Stimulated activated CD8-positive, alpha-beta memory T cell treated with anti-CD3 and anti-CD28 coated beads, Interleukin-15, amount 100 ng/mL, for 4 hours (primary cell): ENCODE results near the gene KLF16.
A peak's percentile ranks its signal among the peaks of the same experiment; 100 is the strongest.

Source experiments
- DNase-seq, 2 donors: peaks; one replicate each; pipeline ENCODE4 v3.0.0-alpha.2; 2020; ENCODE audit warnings: low read depth in 2 of 2

KLF16 gene

DNA sequence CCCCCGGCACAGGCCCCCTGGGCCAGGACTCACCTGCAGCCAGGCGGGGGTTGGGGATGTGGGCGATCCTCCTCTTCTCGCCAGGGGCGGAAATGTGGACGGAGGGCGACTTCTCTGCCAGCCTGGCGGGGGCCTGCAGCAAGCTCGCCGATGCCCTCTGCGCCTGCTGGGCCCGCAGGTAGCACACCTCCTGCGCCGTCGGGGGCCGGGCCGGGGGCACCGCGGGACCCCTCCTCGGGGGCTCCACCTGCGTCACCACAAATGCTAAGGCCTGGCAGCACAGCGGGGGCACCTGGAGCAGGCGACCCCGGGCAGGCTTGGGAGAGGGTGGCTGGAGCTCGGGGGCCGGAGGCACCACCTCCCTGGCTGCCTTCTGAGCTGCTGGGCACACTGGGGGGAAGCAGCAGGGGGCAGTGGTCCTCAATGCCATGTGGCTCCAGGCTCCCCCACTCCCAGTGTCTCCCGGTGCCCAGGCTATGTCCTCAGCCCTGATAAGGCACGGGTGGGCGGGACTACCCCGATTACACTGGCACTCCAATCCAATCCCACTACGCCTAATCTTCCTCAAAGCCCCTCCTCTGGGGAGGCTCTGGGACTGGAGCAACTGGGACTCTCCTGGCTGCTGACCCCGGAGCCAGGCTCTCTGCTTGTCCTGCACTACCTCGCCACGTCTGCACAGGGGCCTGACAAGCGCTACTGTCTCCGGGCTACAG, 39.7 kb downstream of the KLF16 start:
- no peak for DNase-seq

DNA sequence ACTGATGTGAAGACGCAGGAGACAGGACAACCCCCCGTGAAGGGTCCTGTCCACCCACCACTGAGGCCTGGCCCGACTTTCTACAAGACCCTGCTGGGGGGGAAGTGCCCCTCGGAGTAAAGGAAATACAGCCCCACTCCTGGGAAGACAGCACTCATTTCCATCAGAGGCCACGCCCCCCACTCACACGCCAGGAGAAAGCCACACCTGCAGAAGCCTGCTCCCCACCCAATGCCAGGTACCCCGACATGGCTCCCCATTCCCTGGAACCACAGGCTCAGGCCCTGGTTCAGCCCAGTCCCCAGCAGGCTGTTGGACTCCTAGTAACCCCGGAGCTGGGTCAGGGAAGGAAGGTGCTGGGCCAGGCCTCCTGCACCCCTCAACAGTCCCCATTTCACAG, 40.4 kb downstream of the KLF16 start:
- DNase-seq = no peak

DNA sequence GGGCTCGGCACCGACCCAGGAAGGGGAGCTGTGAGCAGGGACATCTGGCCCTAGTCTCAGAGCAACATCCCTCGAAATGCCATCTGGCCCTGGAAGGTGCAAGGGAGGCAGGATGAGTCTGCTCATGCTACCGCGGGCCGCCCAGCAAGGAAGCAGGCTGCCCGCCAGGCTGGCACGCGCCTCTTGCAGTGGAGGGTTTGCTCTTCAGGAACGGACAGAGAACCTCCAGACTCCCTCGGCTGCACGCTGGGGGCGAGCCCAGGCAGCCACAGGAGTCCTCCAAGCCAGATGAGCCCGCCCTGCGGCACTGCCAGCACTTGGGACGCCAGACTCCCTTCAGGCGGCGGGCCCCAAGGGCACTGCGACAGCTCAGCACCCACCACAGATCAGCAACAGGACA, 41.2 kb downstream of the KLF16 start:
- no peak for DNase-seq

DNA sequence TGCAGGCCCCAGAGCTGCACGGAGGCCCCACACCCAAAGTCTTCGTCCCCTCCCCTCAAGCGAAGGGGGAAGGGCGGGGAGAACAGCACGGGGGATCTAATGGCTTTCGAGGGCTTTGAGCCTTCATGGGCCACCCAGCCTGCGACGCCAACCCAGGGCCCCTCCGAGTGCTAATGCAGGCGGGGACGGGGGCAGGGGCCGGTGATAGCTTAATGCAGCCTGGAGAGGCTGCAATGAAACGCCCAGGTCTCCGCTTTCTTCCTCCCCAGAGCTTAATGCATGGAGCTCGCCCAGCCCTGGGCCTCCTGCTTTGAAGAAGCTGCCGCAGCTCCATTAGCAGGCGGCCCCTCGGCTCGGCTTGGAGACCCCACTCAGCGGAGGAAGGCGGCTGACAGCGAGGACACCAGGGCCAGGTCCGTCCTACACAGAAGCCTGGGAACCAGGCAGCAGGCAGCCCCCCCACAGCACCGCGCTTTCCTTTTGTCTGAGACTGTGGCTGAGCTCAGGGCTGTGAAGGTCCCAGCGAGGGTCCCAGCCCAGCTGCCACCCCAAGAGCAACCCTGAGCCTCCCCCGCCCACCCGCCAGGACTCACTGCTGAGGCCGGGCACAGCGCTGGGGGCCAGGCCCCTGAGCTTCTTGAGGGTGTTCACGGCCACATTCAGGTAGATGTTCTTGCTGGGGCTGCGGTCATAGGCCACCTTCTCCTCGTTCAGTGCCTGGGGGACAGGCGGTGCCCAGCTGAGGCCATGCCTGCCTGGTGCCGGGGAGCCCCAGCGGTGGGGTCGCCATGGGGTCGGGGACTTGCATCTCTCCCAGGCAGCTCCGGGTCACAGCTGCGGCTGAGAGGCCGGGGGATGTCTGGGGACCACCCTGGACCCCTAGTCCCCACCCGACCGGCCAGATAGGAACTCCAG, 43.8 kb downstream of the KLF16 start:
- no peak for DNase-seq

DNA sequence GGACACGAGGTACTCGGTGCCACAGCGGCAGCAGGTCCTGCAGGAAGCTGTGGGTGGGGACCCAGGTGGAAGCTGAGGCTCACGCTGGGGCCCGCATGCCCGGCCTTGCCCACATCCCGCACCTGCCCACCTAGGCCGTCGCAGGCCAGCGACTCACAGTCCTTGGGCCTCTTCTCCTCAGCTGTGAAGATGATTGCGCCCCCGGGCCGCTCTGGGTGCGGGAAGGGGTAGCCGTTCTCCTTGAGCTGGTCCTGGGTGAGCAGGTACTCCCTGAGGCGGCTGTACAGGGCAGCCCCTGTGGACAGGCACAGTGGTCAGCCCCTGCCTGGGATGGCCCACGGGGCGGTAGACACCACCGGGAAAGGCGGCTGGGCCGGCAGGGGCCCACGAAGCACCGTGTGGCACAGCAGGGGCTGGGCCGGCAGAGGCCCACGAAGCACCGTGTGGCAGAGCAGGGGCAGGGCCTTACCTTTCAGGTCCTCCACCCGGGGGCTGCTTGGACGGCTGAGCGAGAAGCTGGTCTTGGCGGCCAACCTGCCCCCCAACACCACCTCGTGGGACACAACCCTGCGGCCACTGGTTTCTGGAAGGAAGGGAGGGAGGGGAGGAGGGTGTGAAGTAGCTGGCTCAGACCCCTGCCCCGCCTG, 44.7 kb downstream of the KLF16 start:
- DNase-seq = no peak

DNA sequence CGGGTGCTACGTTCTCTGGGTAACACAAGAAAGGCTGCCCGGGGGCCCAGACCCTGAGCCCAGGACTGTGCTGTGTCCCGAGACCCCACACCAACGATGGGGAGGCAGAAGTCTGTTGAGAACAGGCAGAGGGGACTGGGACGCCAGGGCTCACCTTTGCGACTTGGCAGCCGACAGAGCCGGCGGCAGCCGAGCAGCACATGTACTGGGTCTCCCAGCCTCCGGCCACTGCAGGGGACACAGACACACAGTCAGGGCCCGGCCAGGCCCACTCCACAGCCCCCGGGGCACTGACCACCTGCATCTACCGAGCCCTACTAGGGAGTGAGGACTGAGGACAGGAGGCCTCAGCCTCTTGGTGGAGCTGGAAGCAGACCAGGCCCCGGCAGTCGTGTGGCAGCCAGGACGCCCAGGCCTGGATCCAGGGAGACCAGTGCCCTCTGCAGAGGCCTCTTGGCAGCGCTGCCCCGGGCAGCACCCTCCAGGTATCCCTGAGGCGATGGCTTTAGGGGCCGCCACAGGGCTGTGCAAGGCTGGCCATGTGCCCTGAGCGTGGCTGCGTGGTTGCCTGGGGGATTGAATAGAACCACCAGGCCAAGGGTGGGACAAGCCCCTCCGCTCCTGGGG, 45.7 kb downstream of the KLF16 start:
- DNase-seq = no peak

DNA sequence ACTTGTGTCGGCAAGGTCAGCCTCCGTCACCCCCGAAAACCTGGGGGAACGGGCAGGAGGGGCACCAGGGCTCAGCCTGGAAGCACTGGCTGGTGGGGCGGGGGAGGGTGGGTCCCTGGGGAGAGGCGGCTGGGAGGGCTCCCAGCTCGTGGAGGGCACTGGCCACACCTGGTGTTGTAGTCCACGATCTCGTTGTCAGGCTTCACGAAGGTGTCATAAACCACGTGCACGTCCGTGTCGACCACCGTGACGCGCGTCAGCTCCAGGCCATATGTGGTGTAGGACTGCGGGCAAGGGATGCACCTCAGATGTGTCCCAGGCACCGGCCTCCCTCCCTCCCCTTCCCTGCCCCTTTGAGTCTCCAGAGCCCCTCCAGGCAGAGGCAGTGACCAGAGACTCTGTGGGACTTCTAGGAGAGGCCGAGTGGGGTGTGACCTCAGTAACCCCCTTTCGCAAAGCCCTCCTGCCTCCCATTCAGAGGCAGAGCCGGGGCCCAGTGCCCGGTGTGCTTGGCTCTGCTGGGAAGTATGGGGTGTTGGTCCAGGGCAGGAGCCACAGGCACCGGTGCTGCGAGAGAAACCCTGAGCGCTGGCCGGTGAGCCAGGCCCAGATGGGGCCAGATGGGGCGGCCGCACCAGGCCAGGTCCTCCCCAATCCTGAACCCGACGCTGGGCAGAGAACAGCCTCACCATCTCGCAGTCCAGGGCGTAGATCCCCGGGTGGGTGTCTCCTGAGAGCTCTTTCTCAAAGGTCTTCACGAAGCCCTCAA, 46.7 kb downstream of the KLF16 start:
- no peak for DNase-seq

DNA sequence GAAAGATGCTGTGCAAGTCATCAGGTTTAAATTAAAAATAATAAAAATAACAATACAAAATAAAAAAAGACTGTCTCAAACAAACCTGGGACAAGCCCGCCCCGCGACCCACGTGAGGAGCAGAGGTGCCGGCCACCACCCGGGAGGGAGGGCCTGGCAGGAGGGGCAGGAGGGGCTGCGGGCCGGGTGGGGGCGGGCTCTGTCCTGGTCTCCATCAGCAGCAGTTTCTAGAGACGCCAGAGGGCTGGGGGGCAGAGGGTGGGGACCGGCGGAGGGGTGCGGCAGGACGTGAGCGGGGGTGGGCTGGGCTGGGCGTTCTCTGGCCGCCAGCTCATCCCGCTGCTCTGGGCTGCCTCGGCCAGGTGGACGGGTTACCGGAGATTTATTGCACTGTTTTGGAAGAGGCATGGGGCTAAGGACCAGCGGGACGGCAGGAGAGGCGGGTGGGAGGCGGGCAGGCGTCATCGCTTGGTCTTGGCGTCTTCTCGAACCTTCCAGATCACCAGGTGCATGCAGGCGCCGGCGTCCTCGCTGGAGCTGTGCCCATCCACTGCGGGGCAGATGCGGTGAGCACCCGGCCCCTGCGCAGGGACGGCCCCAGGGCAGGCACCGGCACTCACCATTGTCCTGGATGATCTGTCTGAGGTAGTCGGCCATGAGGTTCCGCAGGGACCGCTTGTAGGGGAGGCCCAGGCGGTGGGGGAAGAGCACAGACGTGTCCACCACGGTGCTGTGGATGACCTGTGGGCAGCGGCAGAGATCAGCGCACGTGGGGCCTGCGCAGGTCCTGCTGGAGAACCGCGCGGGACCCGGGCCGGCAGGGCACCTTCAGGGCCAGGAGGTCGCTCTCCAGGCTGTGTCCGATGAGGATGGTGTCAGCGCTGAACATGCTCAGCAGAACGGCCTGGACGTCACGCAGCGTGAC, 47.5 kb downstream of the KLF16 start:
- DNase-seq = no peak

DNA sequence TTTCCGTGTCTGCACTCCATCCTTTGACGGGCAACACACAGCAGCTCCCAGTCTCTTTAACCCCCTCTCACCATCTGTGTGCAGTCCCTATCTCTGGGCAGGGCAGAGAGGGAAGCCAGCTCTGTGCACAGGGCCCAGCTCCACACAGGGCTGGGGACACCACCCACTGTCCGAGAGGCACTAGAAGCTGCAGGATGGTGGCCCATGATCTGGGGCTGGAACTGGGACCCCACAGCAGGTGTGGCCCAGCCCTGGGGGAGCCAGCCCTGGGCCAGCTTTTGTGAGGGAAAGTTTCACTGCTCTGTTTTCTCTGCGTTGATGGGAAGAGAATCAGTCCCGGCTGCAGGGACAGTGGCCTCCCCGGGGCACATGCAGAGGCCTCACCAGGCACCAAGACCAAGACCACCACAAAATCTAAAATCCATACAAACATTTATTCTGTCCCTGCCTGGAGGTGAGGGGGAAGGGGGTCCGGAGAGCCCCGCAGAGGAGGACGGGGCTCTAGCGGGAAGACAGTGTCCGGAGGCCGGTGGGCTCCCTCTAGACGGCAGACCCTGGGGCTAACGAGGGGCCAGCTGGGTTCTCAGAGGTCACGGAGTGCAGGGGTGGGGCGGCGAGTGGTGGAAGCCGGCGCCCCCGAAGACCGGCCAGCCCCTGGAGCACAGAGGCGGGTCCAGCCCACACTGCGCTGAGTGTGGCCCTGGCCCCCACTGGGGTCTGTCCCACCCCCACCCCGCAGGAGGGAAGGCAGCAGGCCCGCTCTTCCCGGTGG, 48.4 kb downstream of the KLF16 start:
- DNase-seq = no peak

DNA sequence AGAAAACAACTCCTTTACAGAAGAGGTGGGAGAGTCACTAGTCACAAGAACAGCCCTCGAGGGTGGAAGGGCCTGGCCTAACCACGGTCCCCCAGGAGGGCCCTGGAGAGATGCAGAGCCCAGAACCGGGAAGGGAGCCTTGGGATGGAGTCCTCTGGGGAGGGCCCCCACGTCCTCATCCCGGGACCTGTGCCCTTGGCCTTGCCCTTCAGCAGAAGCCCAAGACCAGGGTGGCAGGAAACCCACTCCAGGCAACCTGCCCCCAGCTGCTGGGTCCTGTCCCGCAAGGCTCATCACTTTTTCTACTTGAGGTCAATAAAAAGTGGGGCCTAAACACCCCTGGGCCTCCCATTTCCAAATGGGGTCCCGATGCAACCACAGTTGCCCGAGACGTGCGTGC, 49.0 kb downstream of the KLF16 start:
- DNase-seq = no peak

DNA sequence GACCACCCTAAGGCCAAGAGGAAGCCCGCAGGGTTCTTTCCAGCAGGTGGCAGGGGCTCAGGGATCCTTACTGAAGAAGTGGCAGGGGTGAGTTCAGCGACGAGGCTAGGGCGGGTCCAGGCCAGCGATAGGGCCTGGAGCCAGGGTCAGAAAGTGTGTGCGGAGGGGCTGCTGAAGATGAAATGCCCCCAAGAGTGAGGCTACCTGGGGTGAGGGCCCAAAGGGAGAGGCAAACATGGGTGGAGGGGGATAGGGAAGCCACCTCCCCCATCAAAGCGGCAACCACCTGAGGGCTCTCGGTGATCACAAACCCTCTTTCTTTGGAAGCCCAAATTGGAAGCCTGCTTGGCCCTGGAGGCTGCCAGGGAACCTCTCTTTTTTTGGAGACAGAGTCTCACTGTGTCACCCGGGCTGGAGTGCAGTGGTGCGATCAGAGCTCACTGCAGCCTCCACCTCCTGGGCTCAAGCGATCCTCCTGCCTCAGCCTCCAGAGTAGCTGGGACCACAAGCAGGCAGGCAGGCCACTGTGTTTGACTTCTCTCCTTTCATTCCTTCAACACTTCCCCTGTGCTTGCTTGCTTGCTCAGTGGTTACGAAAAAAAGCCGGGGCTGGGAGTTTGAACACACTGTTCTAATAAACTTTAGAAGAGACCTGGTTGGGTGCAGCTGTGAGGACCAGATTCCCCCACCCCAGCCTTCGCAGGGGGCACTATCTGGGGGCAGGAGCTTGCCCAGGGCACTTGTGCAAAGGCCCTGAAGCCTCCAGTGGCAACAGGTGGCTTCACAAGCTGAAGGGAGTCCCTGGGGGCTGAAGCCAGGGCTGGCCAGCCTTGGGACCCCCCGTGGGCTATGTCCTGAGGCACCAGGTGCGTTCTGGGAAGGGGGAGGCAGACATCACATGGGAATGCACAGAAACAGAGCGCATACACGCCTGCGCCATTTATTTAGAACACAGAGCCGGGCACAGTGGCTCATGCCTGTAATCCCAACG, 49.9 kb downstream of the KLF16 start:
- DNase-seq = no peak

DNA sequence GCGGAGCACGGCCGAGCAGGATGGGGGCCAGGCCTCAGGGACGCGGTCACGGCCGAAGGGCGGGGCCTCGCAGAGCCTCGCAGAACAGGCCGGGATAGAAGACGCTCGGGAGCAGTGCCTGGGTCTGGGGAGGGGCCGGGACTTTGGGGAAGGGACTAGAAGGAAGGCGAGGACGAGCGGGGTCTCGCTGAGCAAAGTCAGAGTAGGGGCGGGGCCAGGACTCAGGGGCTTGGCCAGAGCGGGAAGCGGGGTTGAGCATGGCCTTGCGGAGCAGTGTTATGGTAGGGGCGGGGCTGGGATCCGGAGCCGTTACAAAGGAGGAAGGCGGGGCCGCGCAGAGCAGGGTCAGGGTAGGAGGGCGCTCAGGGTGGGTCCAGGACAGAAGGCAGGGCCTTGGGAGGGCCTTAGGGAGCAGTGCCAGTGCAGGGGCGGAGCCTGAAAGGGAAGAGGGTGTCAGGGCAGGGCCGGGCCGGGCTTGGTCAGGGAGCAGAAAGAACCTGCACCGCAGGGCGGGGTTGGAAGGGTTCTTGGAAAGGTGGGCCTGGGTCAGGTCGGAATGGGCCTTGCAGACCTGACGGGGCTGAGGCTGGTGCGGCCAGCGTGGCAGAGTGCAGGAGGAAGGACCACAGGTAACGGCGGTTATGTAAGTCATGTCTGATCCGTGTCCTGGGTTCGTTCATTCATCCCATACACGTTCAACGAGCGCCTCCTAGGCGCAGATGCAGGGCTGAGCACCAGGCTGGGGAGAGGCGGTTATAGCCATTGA, 50.8 kb downstream of the KLF16 start:
- DNase-seq = peak; percentile 57 to 63

DNA sequence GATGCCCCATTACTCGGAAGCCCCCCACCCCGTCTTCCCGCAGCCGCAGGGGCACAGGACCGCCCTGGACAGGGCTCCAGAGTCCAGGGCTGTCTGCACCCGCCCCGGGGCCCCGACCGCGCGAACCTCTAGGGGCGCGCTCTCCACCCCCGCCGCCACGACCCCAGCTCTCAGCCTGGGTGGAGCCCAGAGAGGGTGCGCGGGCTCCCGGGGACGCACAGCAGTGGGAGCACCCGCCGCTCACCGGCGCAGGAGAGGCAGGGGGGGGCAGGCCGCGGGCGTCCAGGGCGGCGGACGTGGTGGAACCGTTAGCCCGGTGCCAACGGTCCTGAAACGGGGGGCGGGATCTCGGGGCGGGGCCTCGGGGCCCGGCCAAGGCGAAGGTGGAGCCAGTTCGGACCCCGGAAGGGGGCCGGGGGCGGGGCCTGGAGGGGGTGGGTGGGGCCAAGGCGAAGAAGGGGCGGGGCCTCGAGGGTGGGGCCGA, 51.4 kb downstream of the KLF16 start, which contains the start of gene ATP8B3:
Gene ATP8B3, minus strand, starts transcription at position 335 of the 484 bp plus-strand sequence. CDS start 540 bp downstream, outside the sequence.
- DNase-seq = no peak

DNA sequence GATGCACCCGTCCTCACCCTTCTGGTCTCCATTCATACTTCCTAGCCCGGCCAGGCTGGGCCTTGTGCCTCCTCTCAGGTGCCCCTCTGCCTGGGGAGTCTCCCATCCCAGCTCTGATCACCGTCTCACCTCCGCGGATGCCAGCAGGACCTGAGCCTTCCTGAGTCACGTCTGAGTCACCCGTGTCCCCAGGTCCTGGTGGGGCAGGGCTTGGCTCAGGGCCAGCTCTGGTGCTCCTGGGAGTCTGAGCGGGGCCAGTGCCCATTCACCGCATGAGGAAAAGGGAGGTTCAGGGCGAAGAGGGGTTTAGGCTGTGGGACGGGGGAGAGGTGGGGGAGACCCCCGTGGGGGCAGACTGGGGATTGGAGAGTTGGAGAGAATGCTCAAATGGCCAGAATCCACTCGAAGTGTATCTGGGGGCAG, 51.9 kb downstream of the KLF16 start:
- DNase-seq = peak; percentile 15 to 26

DNA sequence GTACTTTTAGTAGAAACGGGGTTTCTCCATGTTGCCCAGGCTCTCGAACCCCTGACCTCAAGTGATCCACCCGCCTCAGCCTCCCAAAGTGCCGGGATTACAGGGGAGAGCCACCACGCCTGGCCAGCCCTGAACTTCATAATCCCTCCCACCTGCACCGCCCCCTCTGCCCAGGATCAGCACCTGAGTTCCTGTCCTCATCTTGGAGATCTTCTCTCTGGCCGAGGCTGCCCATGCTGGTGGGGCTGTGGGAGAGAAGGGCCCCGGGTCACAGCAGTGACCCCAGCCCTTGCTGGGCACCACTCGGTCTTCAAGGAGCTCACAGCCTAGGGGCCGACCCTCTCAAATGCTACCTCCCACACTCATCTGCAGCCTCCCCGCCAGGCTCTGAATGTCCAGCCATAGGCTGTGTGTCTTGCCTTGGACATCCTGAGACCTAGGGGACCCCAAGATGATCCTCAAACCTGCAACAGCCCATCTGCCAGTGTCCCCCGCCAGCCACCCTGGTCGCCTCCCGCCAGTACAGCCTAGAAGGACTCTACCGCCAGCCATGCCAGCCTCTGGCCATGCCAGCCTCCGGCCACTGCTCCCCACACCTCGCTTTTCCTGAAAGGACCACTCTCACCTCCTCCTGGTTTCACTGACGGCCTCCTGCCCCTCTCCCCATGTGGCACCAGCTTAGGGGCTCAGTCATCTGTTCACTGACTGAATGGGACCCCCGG, 52.8 kb downstream of the KLF16 start:
- DNase-seq = no peak

DNA sequence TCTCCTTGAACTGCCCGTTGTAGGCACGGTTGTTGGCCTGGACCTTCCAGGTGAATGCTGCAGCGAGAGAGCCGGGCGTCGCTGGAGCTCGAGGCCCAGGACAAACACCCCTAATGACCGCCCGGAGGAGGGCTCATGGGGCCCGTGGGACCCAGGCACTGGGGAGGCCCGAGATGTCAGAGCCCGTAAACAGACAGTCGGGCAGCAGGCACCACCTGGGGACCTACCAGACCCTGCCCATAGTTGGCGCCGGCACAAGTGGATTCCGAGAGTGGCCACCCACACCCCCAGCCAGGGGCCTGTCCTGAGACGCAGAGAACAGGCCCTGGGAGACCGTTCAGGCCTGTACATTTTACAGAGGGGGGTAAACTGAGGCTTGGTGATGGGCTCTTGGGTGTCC, 53.7 kb downstream of the KLF16 start:
- DNase-seq = no peak

DNA sequence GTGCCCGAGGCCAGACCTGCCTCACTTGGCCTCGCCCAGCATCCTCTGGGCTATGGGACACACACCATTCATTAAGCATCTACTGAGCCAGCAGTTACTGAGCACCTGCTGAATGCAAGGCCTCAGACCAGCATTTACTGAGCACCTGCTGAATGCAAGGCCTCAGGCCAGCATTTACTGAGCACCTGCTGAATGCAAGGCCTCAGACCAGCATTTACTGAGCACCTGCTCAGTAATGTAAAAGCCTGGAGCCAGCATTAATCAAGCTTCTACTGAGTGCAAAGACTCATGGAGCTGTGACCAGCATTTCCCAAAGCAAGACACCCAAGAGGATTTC, 55.0 kb downstream of the KLF16 start:
- no peak for DNase-seq
